Measurements from ENCODE around the gene LCE3B. TPM values are rescaled to one million over a fixed set of nuclear protein-coding genes. Genes with fewer than 3 reads are reported as not detected.
A peak's percentile ranks its signal among the peaks of the same experiment; 100 is the strongest.

LCE3B gene
- total RNA-seq, 1 donor = not detected

DNA sequence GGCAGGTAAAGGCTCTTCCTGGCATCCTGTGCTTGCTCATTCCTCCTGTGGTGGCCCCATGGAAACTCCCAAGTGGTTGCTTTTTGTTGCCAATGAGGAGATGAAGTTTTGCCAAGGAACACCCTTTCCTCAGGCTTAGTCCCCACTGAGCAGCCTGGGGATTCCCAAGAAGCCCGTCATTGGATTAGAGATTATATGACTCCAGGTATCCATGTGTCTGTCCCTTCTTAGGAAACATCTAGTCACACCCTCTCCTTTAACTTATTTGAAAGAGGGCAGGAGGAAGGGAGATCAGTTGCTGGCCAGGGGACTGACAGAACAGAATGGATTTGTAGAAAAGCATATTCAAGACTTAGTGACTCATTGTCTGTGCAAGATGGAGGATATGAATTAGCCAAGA lies 13.1 kb downstream of the LCE3B start:
- no peak overlapping the region for H3K4me3 ChIP-seq (ENCODE audit: low read depth, low read length)
- no peak for DNase-seq (ENCODE audit: low read depth)
- TF ChIP-seq CTCF (IDR thresholded peaks at IDR 0.05; ENCODE audit: insufficient read depth, low read depth, low read length) = no peak

- no peak for TF ChIP-seq CTCF (IDR thresholded peaks at IDR 0.05; ENCODE audit: insufficient read depth, low read depth, low read length)
- H3K4me3 ChIP-seq (ENCODE audit: low read depth, low read length) = no peak overlapping the region
- no peak for DNase-seq (ENCODE audit: low read depth)
These were observed 17.0 kb downstream of the LCE3B start for GRCh38 chr1:152630596-152630995.

- no peak for DNase-seq (ENCODE audit: low read depth)
- H3K4me3 ChIP-seq (ENCODE audit: low read depth, low read length) = no peak overlapping the region
- TF ChIP-seq CTCF (IDR thresholded peaks at IDR 0.05; ENCODE audit: insufficient read depth, low read depth, low read length) = no peak
These were observed 26.7 kb downstream of the LCE3B start for GRCh38 chr1:152640351-152640750.

- no peak for DNase-seq (ENCODE audit: low read depth)
- no peak for TF ChIP-seq CTCF (IDR thresholded peaks at IDR 0.05; ENCODE audit: insufficient read depth, low read depth, low read length)
- no peak overlapping the region for H3K4me3 ChIP-seq (ENCODE audit: low read depth, low read length)
These were observed 30.3 kb downstream of the LCE3B start for GRCh38 chr1:152643945-152644344.

GRCh38 chr1:152645146-152645545 lies 31.5 kb downstream of the LCE3B start:
- TF ChIP-seq CTCF (IDR thresholded peaks at IDR 0.05; ENCODE audit: insufficient read depth, low read depth, low read length) = no peak
- no peak for DNase-seq (ENCODE audit: low read depth)

GRCh38 chr1:152646656-152647055 lies 33.0 kb downstream of the LCE3B start:
- H3K4me3 ChIP-seq (ENCODE audit: low read depth, low read length) = no peak overlapping the region
- no peak for TF ChIP-seq CTCF (IDR thresholded peaks at IDR 0.05; ENCODE audit: insufficient read depth, low read depth, low read length)
- no peak for DNase-seq (ENCODE audit: low read depth)

More at GRCh38 chr1:152645146-152645545, 31.5 kb downstream of the LCE3B start:
- no peak overlapping the region for H3K4me3 ChIP-seq (ENCODE audit: low read depth, low read length)

- peak; percentile 63 for TF ChIP-seq CTCF (IDR thresholded peaks at IDR 0.05; ENCODE audit: insufficient read depth, low read depth, low read length)
- H3K4me3 ChIP-seq (ENCODE audit: low read depth, low read length) = no peak overlapping the region
- DNase-seq (ENCODE audit: low read depth) = peak; percentile 37
These were observed 40.5 kb downstream of the LCE3B start for GRCh38 chr1:152654110-152654509.
